Uterus (tissue), 4 donors: ENCODE data around the gene MED13L. TPM values are rescaled to one million over a fixed set of nuclear protein-coding genes. Genes with fewer than 3 reads are reported as not detected.

Experiments used
- DNase-seq, 2 donors: peaks; one replicate each; pipeline ENCODE4 v3.0.0-alpha.2; 2019 to 2020
- H3K27ac ChIP-seq, 2 donors: fragments of 200-600 bp; sonication (generic); 1 replicate in 1 of 2; 2 replicates in 1 of 2; pipeline ENCODE4 v1.5.1; 2016 to 2018
- H3K27me3 ChIP-seq, 2 donors: fragments of 200-600 bp; sonication (generic); one replicate each; pipeline ENCODE4 v1.5.1; 2018 to 2019; ENCODE audit warnings: control low read depth in 1 of 2
- H3K36me3 ChIP-seq, 2 donors: fragments of 200-600 bp; sonication (generic); one replicate each; pipeline ENCODE4 v1.5.1; 2019; ENCODE audit warnings: control low read depth in 1 of 2
- H3K4me1 ChIP-seq, 2 donors: fragments of 200-600 bp; sonication (generic); one replicate each; pipeline ENCODE4 v1.5.1; 2018 to 2019; ENCODE audit warnings: control low read depth in 1 of 2
- H3K4me3 ChIP-seq, 2 donors: fragments of 200-600 bp; sonication (generic); 1 replicate in 1 of 2; 2 replicates in 1 of 2; pipeline ENCODE4 v1.5.1; 2018 to 2019; ENCODE audit warnings: mild to moderate bottlenecking in 1 of 2
- H3K9me3 ChIP-seq, 2 donors: fragments of 200-600 bp; sonication (generic); one replicate each; pipeline ENCODE4 v1.5.1; 2019; ENCODE audit warnings: control low read depth in 1 of 2
- POLR2A ChIP-seq, 2 donors: fragments of 450-650 bp; IDR thresholded peaks; one replicate each; pipeline ENCODE4 v1.6.1; 2016; ENCODE audit warnings: antibody characterized with exemption in 2 of 2, mild to moderate bottlenecking in 1 of 2, moderate library complexity in 1 of 2
- intact Hi-C: fragments of 100-400 bp; cut with DNase I; formaldehyde crosslinking; loops from one replicate; pipeline ENCODE4 v1.15.1; 2023; ENCODE audit warnings: low total_unique reads
- total RNA-seq, 4 donors: library from RNA; depleted of rRNA in 3 of 4; stranded (reverse); fragments of >200 nt in 3 of 4; gene quantifications; one replicate each; pipeline versions ENCODE4 v1.1.0 to v1.2.4, GENCODE V29; 2014 to 2023
- TF ChIP-seq, protein P1 (sequence below), 4 experiments: fragments of 200-600 bp in 2 of 4; fragments of 450-650 bp in 2 of 4; sonication (generic) in 2 of 4; IDR thresholded peaks; one replicate each; pipeline ENCODE4 v1.5.1; 2016 to 2019; ENCODE audit warnings: antibody characterized with exemption in 4 of 4, mild to moderate bottlenecking in 2 of 4, moderate library complexity in 1 of 4
- donor health status: DM: yes; HTN: yes; CAD: no.

The MED13L gene
- total RNA-seq, 4 donors from 2014 or later: 189 to 314 (median 254) TPM

DNA sequence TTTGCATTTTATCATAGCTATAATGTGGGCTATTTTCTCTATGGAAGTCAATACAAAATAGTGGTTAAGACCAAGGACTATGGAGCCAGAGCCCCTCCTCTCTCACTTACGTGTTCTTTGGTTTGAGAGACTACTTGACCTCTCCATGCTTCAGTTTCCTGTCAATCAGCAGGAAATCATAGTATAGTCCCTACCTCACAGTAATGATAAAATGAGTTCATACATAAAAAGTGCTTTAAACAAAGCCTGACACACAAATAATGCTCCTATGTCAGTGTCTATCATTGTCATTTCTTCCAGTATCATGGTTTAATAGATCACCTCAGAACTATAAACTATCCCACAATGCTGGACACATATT is 90.4 kb downstream of the MED13L start:
- no peak for TF ChIP-seq POLR2A (IDR thresholded peaks at IDR 0.05)
- TF ChIP-seq, protein P1, sequence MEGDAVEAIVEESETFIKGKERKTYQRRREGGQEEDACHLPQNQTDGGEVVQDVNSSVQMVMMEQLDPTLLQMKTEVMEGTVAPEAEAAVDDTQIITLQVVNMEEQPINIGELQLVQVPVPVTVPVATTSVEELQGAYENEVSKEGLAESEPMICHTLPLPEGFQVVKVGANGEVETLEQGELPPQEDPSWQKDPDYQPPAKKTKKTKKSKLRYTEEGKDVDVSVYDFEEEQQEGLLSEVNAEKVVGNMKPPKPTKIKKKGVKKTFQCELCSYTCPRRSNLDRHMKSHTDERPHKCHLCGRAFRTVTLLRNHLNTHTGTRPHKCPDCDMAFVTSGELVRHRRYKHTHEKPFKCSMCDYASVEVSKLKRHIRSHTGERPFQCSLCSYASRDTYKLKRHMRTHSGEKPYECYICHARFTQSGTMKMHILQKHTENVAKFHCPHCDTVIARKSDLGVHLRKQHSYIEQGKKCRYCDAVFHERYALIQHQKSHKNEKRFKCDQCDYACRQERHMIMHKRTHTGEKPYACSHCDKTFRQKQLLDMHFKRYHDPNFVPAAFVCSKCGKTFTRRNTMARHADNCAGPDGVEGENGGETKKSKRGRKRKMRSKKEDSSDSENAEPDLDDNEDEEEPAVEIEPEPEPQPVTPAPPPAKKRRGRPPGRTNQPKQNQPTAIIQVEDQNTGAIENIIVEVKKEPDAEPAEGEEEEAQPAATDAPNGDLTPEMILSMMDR (IDR thresholded peaks at IDR 0.05): no peak
- no peak overlapping the region for H3K4me3 ChIP-seq
- peaks cover 0 to 4% of the 10 kb centered on the region in 2 donors for H3K4me1 ChIP-seq
- H3K27me3 ChIP-seq: no peaks in the 10 kb centered on the region
- H3K9me3 ChIP-seq: no peaks in the 10 kb centered on the region
- no peaks in the 10 kb centered on the region for H3K36me3 ChIP-seq
- no peak for DNase-seq
- H3K27ac ChIP-seq: no peak overlapping the region
- intact Hi-C loops: no loop called here

DNA sequence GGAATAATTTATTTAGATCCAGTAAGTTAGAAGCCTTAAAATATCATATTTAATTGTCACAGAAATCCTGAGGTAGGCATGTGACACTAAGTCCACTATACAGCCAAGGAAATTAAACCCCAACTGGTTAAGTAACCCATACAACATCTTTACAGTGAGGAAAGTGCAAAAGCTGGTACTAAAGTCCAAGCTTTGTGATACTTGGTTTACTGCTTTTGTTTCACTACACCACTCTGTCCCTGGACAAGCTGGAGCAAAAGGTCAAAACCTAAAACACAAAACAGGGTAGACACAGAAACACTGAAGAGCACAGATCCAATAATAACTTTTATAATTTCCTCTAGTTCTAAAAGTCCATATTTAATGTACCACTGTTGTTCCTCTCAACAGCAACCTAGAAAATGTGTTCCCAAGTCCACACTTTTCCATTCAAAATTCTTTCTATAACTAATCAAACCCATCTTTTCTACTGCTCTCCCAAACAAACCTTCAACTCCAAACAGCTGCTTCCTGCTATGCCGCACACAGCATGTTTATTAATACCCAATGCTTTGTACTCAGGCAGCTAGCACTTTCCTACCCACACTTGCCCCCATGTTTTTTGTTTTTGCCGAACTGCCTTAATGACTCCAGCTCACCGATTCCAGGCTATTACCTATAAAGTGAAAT is 90.9 kb downstream of the MED13L start:
- Histone ChIP-seq H3K4me1 (peaks cover 0 to 4% of the 10 kb centered on the region in 2 donors), H3K27ac (no peak overlapping the region)
- intact Hi-C loops: no loop called here

DNA sequence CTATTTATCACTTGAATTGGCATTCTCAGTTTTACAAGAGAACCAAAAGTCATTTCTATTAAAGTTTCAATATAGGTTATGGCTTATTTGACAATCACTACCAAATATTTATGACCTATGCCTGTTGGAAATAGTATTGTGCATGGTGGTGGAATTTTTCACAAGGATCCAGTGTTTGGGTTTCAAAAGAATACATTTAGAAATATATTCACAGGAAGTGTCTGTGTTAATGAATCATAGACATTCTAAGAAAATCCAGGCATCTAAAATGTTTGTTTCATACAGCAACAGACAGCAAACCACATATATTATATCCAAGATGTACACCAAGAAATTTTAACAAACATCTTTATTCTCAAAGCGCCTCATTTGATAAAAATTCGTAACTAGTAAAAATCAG is 92.7 kb downstream of the MED13L start:
- no peak for DNase-seq
- no peaks in the 10 kb centered on the region for H3K27me3 ChIP-seq
- H3K36me3 ChIP-seq: no peaks in the 10 kb centered on the region
- no peak overlapping the region for H3K4me3 ChIP-seq
- TF ChIP-seq, protein P1 (IDR thresholded peaks at IDR 0.05): no peak
- no peak for TF ChIP-seq POLR2A (IDR thresholded peaks at IDR 0.05)
- H3K4me1 ChIP-seq: peaks cover 0 to 4% of the 10 kb centered on the region in 2 donors
- no peaks in the 10 kb centered on the region for H3K9me3 ChIP-seq
- H3K27ac ChIP-seq: no peak overlapping the region
- intact Hi-C loops: no loop called here

More for the DNA sequence above, 90.9 kb downstream of the MED13L start:
- TF ChIP-seq, protein P1 (IDR thresholded peaks at IDR 0.05): no peak
- no peak for TF ChIP-seq POLR2A (IDR thresholded peaks at IDR 0.05)
- DNase-seq: no peak
- Histone ChIP-seq H3K27me3 (no peaks in the 10 kb centered on the region), H3K4me3 (no peak overlapping the region), H3K36me3 (no peaks in the 10 kb centered on the region), H3K9me3 (no peaks in the 10 kb centered on the region)

DNA sequence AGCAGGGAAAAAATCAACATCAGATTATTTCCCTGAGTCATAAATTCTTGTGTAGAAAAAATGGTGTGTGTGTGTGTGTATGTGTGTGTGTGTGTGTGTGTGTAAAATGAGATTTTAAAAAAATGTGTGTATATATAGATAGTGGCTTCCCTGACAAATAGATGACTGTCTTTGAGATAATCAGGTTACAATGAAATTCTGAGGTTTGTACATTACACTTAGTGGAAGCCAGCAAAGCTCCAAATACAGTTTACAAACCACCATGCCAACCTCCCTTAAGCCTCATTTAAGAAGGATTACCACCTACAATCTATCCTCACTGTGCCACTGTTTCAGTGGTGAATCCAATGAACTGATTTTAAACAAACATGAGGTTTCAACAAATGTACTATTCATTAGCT is 93.8 kb downstream of the MED13L start:
- no peak for DNase-seq
- intact Hi-C loops: no loop called here
- peaks cover 0 to 4% of the 10 kb centered on the region in 2 donors for H3K4me1 ChIP-seq
- no peak for TF ChIP-seq POLR2A (IDR thresholded peaks at IDR 0.05)
- TF ChIP-seq, protein P1 (IDR thresholded peaks at IDR 0.05): no peak
- H3K9me3 ChIP-seq: no peaks in the 10 kb centered on the region
- no peak overlapping the region for H3K27ac ChIP-seq
- H3K4me3 ChIP-seq: no peak overlapping the region
- no peaks in the 10 kb centered on the region for H3K27me3 ChIP-seq
- no peaks in the 10 kb centered on the region for H3K36me3 ChIP-seq

DNA sequence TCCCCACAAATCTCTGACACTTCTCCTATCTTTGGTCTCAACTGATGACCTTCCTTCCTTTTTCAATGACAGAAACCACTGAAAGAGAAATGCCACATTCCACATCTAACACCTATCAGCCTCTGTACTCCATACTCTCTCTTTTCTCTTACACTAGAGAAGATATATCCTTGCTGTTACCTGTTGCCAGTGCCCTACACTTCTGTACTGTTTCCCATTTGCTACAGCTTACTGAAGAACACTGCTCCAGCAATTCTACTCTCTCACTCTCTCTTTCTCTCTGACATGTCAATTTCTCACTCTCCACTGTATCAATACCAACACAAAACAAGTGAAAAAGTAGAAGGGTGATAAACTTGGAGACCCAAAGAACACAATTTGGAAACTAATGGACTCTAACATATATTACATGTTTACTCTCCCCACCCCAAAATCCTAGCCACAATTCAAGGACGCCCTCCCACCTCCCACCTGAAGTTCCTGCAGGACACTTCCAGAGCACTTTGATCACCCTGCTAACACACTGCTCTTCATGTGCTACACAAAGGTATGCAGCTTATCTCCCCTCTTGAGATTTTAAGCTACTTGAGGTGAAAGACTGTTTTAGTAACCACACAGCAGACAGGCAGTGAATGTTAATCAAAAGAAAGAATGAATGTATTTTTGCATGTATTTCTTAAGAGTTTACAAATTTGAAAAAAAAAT is 95.0 kb downstream of the MED13L start:
- no peak overlapping the region for H3K27ac ChIP-seq
- no peak overlapping the region for H3K4me3 ChIP-seq
- peaks cover 0 to 4% of the 10 kb centered on the region in 2 donors for H3K4me1 ChIP-seq
- H3K27me3 ChIP-seq: no peaks in the 10 kb centered on the region
- no peaks in the 10 kb centered on the region for H3K9me3 ChIP-seq
- no peak for TF ChIP-seq POLR2A (IDR thresholded peaks at IDR 0.05)
- TF ChIP-seq, protein P1 (IDR thresholded peaks at IDR 0.05): no peak
- H3K36me3 ChIP-seq: no peaks in the 10 kb centered on the region
- no peak for DNase-seq
- intact Hi-C loops: no loop called here
